GM18870 (cell line): ENCODE results near the gene ADAM12.

Experiments used
- ATAC-seq: cut with Tn5 transposase; IDR thresholded peaks from one replicate; pipeline ENCODE4 v1.9.1; 2021; ENCODE audit warnings: moderate library complexity; ENCODE audit not compliant: unreplicated experiment

ADAM12 gene

DNA sequence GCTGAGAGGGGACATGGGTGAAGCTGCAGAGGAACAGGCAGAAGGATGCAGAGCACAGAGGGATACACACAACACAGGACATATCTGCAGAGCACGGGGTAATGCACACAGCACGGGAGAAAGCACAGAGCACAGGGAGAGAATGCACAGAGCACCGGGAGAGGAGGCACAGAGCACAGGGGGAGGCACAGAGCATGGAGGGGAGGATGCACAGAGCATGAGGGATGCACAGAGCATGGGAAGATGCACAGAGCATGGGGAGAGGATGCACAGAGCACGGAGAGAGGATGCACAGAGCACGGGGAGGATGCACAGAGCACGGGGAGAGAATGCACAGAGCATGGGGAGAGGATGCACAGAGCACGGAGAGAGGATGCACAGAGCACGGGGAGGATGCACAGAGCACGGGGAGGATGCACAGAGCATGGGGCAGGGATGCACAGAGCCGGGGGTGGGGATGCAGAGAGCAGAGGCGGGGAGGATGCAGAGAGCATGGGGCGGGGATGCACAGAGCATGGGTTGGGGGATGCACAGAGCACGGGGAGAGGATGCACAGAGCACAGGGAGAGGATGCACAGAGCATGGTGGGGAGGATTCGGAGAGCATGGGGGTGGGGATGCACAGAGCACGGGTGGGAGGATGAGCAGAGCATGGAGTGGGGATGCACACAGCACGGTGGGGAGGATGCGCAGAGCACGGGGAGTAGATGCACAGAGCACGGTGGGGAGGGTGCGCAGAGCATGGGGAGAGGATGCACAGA lies 230.0 kb downstream of the ADAM12 start:
- ATAC-seq, result no peak

DNA sequence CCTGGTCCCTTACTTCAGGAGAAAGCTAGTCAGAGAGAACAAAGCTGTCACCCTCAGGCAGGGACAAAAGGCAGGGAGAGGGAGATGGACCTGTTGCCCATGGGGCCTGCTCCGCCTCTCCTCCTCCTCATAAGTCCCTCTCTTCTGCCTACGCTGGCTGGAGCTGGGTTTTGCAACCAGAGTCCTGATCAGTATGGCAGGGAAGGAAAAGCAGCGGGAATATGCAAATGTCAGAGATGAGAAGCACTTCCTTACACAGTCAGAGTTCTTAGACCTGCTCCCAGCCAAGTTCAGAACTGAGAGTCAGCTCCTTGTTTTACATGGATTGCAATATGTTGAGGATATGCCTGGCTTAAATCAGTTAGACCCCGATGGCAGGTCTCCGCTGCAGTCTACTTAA lies 231.1 kb downstream of the ADAM12 start:
- ATAC-seq, result no peak

DNA sequence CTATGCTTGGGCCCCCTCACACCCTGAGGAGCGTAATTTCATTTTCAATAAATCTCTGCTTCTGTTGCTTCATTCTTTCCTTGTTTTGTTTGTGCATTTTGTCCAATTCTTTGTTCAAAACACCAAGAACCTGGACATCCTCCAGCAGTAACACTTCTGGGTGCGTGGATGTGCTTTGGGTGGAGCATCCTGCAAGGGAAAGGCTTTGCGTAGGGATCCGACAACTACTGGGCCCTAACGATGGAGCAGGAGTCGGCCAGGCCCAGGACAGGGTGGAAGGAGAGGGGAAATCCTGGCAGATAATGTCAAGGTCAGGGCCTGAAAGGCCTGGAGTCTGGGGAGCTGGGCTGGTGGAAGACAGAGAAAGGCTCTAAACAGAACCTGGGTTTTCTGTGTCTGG lies 231.8 kb downstream of the ADAM12 start:
- ATAC-seq, result no peak

DNA sequence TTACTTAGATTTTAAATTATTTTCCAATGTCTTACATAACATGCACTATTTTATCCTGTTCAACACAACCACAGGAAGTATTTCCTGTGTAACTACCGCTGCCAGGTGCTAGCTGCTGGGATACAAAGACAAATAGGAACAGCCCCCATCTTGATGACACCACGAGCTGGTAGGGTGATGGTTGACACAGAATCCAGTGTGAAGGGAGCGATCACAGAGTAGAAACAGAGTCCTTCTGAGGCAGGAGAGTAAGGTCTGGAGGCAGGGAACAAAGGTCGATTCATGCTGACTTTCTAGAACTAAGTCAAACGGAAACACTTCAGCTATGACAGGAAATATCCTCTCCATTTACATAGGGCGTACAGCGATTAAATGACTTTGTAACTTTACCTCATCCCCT lies 232.3 kb downstream of the ADAM12 start:
- ATAC-seq, result no peak

GRCh38 chr10:126155528-126155927 lies 232.7 kb downstream of the ADAM12 start:
- no peak for ATAC-seq

DNA sequence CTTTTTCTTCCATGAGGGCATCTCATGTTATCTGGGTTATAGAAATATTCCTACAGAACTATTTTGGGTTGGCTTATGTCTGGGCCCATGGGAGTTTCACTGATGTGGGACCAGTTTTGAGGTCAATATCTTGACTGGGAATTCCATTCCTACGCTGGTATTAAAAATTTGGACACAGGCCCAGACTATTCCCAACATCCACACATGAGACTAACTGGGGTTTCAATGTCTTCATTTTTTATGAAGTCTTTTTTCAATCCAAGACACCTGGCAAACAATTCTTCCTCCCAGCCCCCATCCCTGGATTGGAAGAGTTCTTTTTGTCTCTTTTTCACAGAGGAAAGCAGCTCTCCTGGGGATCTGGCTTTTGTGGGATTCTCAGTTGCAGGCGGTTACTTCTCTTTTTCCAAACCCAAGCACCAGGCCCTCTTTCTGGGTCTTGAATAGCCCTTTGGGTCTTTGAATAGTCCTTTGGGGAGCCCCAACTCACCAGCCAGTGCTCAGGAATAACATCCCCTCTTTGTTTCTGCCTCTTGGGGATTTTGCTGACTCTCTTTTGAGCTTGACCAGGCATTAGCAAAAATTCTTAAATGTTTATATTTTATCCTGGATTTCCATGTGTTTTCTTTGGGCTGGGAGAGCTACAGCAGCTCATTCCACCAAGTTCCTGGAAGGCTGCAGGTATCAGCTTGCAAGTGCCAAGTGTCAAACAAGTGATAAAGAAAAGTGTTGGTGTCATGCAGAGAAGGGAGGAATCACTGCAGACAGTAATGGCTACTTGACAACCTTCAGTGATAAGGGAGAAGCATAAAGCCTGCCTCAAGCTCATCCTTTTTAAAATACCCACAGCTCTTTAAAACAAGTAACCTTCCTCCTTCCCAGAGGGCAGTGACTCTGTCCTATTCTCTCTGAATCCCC lies 234.3 kb downstream of the ADAM12 start:
- ATAC-seq, result no peak

GRCh38 chr10:126147866-126148587 lies 240.2 kb downstream of the ADAM12 start:
- no peak for ATAC-seq

- no peak for ATAC-seq
Observed at GRCh38 chr10:126146771-126147170, 241.5 kb downstream of the ADAM12 start.

GRCh38 chr10:126143117-126143516 lies 245.2 kb downstream of the ADAM12 start:
- ATAC-seq, result no peak

- ATAC-seq, result no peak
Observed at GRCh38 chr10:126140746-126141273, 247.5 kb downstream of the ADAM12 start.

DNA sequence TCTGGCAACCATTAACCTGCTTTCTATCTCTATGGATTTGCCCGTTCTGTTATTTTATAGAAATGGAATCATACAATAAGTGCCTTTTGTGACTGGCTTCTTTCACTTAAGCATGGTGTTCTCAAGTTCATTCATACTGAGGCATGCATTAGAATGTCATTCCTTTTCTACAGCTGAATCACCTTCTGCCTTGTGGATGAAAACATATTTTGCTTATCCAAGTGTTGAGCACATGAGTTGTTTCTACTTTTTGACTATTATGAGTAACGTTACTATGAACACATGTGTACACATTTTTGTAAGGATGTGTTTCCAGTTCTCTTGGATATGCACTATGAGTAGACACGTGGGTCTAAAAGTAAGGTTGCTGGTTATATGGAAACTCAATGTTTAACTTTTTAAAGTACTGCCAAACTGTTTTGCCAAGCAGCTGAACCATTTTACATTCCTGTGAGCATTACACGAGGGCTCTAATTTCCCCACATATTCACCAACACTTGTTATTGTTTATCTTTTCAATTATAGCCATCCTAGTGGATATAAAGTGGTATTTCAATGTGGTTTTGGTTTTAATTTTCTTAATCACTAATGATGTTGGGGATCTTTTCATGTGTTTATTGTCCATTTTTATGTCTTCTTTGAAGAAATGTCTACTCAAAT lies 250.6 kb downstream of the ADAM12 start:
- ATAC-seq, result no peak

DNA sequence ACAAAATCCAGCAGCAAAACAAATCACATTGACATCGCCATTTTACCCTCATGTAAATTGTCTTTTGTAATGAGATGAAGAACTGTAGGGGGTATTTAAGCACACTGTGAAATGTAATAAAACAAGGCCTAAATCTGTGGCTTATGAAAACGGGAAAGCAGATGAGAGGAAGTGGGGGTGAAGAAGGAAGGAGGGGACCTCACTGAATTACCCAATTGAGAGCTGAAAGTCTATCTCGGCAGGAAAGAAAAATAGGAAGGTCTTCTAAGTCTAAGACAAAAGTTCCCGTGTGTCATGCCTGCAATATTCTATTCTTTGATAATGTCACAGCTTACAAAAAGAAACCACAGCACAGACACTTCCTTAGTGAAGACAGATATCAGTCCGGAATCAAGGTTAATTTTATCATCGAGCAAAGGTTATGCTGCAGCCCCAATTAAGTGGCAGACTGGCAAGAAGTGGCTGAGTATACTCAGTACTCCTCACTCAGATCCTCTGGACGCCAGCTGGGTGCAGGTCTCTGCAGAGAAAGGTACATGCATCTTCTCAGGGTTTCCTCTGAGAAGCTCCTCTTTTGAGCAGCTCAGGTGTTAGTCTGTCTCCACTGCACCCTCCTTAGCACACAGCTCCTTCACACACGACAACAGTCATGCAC lies 252.2 kb downstream of the ADAM12 start:
- no peak for ATAC-seq

GRCh38 chr10:126135177-126135576 lies 253.1 kb downstream of the ADAM12 start:
- no peak for ATAC-seq

DNA sequence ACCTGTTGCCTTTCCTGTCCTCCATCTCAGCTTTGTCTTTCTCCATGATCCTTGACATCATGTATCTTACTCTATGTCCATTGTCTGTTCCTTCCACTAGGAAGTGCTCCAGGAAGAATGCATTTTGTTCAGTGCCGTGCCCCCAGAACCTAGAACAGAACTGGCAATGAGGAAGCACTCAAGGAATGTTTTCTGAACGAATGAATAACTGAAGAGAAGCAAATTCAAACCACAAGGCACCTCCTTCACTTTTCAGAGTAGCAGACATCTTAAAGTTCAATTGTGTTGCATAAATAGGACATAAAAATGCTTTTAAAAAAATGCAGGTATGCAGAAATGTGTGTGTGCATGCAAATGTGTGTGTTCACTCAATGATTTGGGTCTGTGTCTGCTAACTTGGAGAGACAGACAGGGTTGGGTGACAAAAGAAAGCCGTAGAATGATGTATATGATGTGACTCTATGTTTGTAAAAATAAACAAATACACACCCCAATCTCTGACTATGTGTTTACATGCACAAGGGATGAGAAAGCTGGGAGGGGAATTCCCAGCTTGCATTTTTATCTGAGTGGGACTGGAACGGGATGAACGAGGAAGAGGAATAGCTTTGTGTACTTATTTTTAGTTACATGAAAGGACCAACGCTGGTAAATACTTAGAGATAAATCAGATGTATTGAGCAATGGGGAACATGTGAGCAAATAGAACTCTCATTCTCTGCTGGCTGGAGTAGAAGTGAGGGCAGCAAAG lies 254.2 kb downstream of the ADAM12 start:
- no peak for ATAC-seq

- no peak for ATAC-seq
Observed at GRCh38 chr10:126133082-126133620, 255.1 kb downstream of the ADAM12 start.

DNA sequence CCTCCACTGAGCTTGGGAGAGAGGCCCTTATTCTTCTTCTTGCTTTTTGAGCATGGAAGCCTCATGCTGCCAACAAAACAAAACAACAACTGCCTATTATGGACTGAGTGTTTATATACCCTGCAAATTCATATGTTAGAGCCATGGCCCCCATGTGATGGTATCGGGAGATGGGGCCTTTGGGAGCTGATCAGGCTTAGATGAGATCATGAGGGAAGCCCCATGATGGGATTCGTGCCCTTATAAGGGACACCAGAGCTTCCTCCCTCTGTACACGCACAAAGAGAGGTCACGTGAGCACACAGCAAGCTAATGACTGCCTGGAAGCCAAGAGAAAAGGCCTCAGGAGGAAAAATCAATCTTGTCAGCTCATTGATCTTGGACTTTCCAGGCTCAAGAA lies 256.9 kb downstream of the ADAM12 start:
- ATAC-seq, result no peak

DNA sequence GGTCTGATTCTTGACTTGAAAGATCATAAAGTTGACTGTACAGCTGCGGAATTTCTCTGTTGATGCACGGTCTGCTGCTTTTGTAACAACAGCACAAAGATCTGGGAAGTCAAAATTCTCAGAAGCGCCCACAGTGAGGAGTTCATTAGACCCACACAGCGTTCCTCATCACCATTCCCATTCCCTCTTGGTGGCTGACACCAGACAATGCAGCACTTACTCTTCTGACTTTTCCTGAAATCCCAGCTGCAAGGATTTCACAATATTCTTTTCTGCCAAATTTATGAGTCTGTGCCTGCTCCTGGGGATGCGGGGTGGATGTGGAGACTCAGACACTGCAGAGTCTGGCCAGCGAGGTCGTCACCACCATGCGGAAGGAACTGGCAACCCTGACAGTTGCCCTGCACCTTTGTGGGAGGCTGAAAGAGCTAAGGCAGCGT lies 258.0 kb downstream of the ADAM12 start:
- no peak for ATAC-seq

GRCh38 chr10:126129026-126129425 lies 259.3 kb downstream of the ADAM12 start:
- no peak for ATAC-seq

DNA sequence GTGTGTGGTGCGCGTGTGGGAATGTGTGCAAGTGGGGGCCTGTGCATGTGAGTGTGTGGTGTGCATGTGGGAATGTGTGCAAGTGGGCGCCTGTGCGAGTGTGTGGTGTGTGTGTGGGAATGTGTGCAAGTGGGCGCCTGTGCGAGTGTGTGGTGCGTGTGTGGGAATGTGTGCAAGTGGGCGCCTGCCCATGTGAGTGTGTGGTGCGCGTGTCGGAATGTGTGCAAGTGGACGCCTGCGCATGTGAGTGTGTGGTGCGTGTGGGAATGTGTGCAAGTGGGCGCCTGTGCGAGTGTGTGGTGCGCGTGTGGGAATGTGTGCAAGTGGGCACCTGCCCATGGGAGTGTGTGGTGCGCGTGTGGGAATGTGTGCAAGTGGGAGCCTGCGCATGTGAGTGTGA lies 259.7 kb downstream of the ADAM12 start:
- no peak for ATAC-seq
